Measurements from ENCODE around the gene CORO2B.

CORO2B gene

GRCh38 chr15:68610825-68611224 lies 32.0 kb downstream of the CORO2B start:
- DNase-seq, result no peak

GRCh38 chr15:68612503-68612902 lies 33.7 kb downstream of the CORO2B start:
- DNase-seq, result no peak

- no peak for DNase-seq
Measured at GRCh38 chr15:68612979-68613740, 34.4 kb downstream of the CORO2B start.

GRCh38 chr15:68614286-68615035 lies 35.7 kb downstream of the CORO2B start:
- peak; percentile 58 for DNase-seq

- DNase-seq, result no peak
Measured at GRCh38 chr15:68615301-68615700, 36.5 kb downstream of the CORO2B start.

- no peak for DNase-seq
Measured at GRCh38 chr15:68615811-68616210, 37.0 kb downstream of the CORO2B start.

- no peak for DNase-seq
Measured at GRCh38 chr15:68616397-68616796, 37.6 kb downstream of the CORO2B start.

- no peak for DNase-seq
Measured at GRCh38 chr15:68617001-68617400, 38.2 kb downstream of the CORO2B start.

GRCh38 chr15:68617777-68618176 lies 39.0 kb downstream of the CORO2B start:
- no peak for DNase-seq

GRCh38 chr15:68618394-68618793 lies 39.6 kb downstream of the CORO2B start:
- DNase-seq, result no peak

- DNase-seq, result no peak
Measured at GRCh38 chr15:68618908-68619698, 40.3 kb downstream of the CORO2B start.

GRCh38 chr15:68620721-68621527 lies 42.1 kb downstream of the CORO2B start:
- DNase-seq, result peak; percentile 85

- no peak for DNase-seq
Measured at GRCh38 chr15:68621535-68621934, 42.7 kb downstream of the CORO2B start.

GRCh38 chr15:68623301-68623892 lies 44.6 kb downstream of the CORO2B start:
- no peak for DNase-seq

GRCh38 chr15:68625853-68626252 lies 47.1 kb downstream of the CORO2B start:
- no peak for DNase-seq

- no peak for DNase-seq
Measured at GRCh38 chr15:68626283-68626682, 47.5 kb downstream of the CORO2B start.

- no peak for DNase-seq
Measured at GRCh38 chr15:68626739-68627138, 47.9 kb downstream of the CORO2B start.

GRCh38 chr15:68627476-68627875 lies 48.7 kb downstream of the CORO2B start:
- no peak for DNase-seq

- DNase-seq, result no peak
Measured at GRCh38 chr15:68627995-68628394, 49.2 kb downstream of the CORO2B start.

GRCh38 chr15:68629519-68630210 lies 50.9 kb downstream of the CORO2B start:
- DNase-seq, result no peak

GRCh38 chr15:68630211-68630555 lies 51.4 kb downstream of the CORO2B start:
- DNase-seq, result no peak

- no peak for DNase-seq
Measured at GRCh38 chr15:68630836-68631235, 52.0 kb downstream of the CORO2B start.
